HG02970 (cell line): ENCODE data around the gene RAPGEF2.
"Not testable (repeated sequence)": the region's sequence is repeated elsewhere in the genome, so short reads cannot be mapped to it uniquely, and the experiment has no call there.

Source experiments
- ATAC-seq: cut with Tn5 transposase; IDR thresholded peaks from one replicate; pipeline ENCODE4 v1.9.1; 2021; ENCODE audit warnings: mild to moderate bottlenecking, moderate library complexity, moderate number of reproducible peaks; ENCODE audit not compliant: unreplicated experiment, low FRiP score

RAPGEF2 gene

DNA sequence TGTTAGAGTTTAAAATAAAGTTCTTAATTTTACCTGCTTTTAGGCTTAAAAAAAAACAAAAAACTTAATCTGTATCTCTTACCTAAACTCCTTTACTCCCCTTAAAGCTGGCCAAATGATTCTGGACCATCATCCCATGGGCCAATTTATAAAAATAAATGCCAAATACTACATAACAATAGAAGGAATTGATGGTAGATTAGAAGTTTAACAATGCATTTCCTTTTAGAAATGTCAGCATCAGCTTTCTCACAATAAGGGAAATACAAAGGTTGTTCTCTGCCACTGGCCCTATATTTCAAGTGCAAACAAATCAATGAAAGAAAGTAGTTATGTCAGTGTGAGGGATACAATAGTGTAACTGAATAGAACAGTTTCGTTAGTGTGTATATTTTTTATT lies 5.7 kb upstream of the RAPGEF2 start:
- ATAC-seq: no peak

GRCh38 chr4:159097785-159098184 lies 5.1 kb upstream of the RAPGEF2 start:
- no peak for ATAC-seq

GRCh38 chr4:159098482-159099127 lies 4.3 kb upstream of the RAPGEF2 start:
- no peak for ATAC-seq

DNA sequence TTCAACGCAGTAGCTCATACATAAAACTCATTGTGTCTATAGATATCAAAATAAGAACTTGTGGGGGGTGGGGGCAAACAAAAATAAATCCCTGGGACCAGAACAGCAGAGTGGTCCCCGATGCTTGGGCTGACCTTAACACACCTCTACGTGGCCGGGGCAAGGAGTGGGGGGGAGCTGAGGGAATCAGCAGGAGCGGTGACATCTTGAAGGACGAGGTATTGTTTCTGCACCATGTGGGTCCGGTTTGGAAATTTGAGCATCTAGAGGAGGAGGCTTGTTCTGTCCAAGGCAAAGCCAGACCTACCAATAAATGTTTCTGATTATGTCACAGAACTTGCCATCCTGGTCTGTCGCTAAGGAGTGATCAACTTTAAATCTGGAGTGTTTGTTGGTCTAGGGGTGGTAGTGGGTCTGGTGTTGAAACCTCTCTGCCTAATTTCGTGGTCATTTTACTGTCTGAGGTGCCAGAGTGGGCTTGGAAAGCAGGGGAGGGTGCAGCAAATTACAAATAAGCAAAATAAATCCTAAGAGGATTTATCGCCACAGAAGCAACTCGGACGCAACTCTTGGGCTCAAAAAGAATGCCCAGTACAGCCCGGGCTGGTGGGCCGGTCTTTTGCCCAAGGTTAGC lies 774 bp upstream of the RAPGEF2 start:
- ATAC-seq: no peak

GRCh38 chr4:159103384-159103990 lies 608 bp downstream of the RAPGEF2 start:
- peak; percentile 22 for ATAC-seq

GRCh38 chr4:159104694-159105414 lies 2.0 kb downstream of the RAPGEF2 start:
- no peak for ATAC-seq

DNA sequence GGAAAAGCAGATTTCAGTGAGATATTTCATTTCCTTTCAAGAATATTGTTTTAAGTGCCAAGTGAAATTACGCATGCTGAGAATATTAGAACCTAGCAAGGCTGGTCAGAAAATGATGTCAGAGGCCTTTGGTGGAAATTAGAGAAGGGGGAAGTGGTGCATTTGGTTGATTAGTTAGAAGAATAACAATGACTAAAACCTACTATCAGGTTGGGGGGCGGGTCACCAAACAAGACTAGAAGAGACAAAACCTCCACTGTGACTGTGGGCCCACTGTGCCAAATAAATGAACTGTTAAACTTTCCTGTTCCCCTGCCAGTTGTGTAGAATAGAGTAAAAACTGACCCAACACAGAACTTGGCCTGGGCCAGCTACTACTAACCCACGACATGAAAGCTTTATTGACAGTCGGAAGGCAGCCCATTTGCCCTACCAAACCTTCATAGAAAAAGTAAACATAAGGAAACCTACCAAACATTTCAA lies 2.9 kb downstream of the RAPGEF2 start:
- ATAC-seq: no peak

DNA sequence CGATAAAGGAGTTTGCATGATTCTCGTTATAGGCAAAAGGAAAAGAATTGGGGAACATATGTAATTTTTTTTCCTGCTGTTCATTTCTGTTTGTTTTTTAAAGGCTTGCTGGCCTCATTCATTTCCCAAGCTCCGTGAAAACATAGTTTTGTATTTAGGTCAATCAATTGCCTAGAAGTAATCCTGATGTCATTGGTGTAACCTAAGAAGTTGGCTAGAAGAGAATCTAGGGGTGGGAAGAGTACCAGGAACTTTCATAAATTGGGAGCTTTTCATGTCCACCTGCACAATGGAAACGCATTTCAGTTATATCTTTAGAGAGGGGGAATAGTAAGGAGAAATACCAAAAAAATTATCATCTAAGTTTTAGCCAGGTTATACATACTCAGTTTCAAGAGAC lies 3.8 kb downstream of the RAPGEF2 start:
- no peak for ATAC-seq

- no peak for ATAC-seq
These were observed 4.5 kb downstream of the RAPGEF2 start for GRCh38 chr4:159107203-159107925.

DNA sequence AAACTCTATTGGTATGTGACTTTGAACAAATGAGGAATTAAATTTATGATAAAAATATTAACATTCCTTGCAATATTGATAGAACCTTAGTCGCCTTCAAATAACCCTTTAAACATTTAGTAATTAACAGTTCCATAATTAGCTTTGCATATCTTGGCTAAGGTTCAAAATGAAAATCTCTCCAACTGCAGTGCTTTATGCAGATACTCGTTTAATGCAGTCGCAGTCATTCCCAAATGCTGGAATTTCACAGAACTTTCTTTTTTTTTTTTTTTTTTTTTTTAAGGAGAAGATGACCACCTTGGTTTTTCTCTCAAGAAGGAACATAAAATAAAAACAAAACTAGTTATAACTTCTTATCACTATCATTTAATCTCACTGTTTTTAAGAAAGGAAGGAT lies 5.2 kb downstream of the RAPGEF2 start:
- no peak for ATAC-seq

GRCh38 chr4:159110961-159111360 lies 8.1 kb downstream of the RAPGEF2 start:
- ATAC-seq: no peak

DNA sequence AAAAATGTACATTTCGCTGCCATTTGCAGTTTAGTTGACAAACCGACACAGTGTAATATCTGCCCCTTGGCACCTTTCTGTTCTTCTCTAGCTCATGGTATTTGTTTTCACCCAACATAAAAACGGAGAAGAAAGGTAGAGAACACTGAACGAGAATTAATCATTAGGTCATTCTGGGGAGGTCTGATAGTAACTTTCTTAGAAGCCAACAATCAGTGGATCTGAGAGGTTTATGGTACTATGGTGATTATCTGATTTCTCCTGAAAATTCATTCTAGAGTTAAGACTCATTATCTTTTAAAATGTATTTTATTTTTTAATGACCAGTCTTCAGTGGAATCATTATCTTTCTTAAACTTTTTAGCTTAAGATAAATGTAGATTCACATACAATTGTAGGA lies 8.5 kb downstream of the RAPGEF2 start:
- ATAC-seq: no peak

GRCh38 chr4:159113366-159113765 lies 10.5 kb downstream of the RAPGEF2 start:
- not testable (repeated sequence) for ATAC-seq

GRCh38 chr4:159116098-159116497 lies 13.2 kb downstream of the RAPGEF2 start:
- ATAC-seq: not testable (repeated sequence)

GRCh38 chr4:159116693-159117092 lies 13.8 kb downstream of the RAPGEF2 start:
- ATAC-seq: not testable (repeated sequence)

GRCh38 chr4:159117564-159117963 lies 14.7 kb downstream of the RAPGEF2 start:
- no peak for ATAC-seq

- no peak for ATAC-seq
These were observed 15.1 kb downstream of the RAPGEF2 start for GRCh38 chr4:159117968-159118367.

DNA sequence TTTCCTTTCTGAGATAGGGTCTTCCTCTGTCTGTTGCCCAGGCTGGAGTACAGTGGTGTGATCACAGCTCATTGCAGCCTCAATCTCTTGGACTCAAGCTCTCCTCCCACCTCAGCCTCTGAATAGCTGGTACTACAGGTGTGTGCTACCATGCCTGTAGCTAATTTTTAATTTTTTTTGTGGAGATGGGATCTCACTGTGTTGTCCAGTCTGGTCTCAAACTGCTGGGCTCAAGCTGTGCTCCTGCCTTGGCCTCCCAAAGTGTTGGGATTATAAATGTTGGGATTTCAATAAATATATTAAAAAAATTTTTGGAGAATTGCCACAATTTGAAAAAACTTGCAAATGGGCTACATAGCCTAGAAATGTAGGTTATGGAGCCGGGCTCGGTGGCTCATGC lies 18.5 kb downstream of the RAPGEF2 start:
- ATAC-seq: no peak

DNA sequence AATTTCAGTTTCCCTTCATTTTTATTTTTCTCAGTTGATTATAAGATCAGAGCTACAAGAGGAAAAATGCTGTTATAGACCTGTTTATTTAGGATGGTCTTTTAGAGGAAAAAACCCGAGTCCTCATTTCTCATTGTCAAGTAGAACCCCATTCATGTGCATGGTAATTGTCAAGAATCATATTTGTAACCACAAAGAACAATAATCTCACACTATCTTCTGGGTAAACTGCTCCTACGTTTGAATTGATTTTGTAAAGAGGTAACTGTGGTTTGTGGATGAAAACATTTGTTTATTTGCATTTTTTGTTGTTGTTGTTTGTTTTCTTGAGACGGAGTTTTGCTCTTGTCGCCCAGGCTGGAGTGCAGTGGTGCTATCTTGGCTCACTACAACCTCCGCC lies 23.8 kb downstream of the RAPGEF2 start:
- no peak for ATAC-seq

DNA sequence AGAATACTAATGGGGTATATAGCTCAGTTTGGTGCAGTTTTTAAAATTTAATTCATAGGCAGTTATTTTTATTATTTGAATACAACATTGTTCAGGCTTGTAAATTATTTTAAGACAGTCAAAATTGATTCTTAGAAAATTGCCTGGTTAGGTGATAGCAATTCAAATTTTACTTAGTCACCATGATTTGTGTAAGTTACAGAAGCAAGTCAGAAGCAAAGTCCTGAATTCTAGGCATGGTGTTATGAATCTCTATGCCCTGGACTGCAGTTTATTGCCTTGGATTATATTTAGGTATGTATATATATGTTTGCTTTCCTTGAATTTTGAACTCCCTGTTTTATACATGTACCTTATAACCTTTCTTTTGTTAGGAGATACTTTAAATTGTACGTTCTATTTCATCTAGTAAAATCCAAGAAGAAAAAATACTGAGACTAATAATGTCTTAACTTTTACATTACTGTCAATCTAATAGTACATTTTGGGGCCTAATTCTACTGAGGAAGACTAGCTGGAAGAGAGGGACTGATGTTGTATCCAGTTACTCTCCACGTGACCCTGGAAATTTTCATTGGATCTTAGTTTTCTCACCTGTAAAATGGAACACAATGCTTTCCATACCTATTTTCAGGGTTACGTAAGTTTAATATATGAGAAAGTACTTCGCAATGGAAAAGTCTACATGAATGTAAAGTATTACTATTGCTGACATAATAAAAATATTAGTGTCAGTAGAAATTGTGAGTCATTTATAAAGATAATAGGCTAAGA lies 25.1 kb downstream of the RAPGEF2 start:
- ATAC-seq: no peak
